ENCODE measurements around the gene SNX4. TPM values are rescaled to one million over a fixed set of nuclear protein-coding genes. Genes with fewer than 3 reads are reported as not detected.

The SNX4 gene
- total RNA-seq, 4 donors from 2014 or later = 34.5 to 47.9 (median 42.8) TPM

DNA sequence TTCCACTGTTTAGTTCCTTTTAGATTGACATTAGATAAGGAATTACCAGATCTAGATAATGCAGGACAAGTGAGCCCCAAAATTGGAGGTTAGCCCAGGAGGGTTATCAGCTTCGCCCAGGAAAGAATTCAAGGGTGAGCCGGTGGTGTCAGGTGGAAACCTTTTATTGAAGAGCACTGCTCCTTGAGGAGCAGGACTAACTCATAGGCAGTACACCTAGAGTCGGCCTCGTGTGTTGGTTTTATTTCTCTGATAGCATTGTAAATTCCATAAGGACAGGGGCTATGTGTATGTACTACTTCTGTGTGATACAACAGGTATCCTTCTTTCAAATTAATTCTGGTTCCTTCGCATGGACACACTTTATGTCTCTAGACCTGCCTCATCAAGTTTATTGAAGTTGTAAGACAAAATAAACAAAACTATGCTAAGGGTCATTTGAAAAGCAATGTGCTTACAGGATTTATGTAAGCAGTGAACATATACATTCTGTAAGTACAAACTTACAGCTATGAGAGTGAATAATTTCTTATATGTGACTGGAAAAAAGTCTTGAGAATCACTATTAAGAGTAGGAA, 57.2 kb downstream of the SNX4 start:
- no peak overlapping the region for H3K27ac ChIP-seq
- H3K36me3 ChIP-seq = peaks cover 0 to 100% (median 17%) of the 10 kb centered on the region in 3 donors
- intact Hi-C loops (cut with DNase I) = no loop called here

DNA sequence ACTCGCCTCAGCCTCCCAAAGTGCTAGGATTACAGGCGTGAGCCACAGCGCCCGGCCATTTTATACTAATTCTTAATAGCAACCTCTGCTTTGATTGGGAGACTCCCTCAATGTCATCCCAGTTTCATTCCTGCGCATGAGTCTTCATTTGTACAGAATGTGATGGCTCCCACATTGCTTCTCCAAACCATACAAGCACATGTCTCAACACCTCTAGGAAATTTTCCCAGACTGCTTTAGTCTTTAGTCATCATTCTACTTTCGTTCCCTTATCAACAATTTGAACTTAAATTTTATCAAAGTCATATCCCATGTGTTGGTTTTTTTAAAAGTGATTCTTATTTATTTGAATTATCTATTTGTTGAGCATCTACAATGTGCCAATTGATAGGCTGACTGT, 58.1 kb downstream of the SNX4 start:
- intact Hi-C loops (cut with DNase I) = no loop called here
- Histone ChIP-seq H3K36me3 (peaks cover 0 to 100% (median 19%) of the 10 kb centered on the region in 3 donors), H3K4me1 (no peaks in the 10 kb centered on the region), H3K4me3 (no peak overlapping the region), H3K9me3 (no peaks in the 10 kb centered on the region), H3K27me3 (no peaks in the 10 kb centered on the region), H3K27ac (no peak overlapping the region)
- no peak for DNase-seq
- WGBS, 2 donors = 88% methylated on average over 6 of the region's 6 CpGs
- TF ChIP-seq, protein P1, sequence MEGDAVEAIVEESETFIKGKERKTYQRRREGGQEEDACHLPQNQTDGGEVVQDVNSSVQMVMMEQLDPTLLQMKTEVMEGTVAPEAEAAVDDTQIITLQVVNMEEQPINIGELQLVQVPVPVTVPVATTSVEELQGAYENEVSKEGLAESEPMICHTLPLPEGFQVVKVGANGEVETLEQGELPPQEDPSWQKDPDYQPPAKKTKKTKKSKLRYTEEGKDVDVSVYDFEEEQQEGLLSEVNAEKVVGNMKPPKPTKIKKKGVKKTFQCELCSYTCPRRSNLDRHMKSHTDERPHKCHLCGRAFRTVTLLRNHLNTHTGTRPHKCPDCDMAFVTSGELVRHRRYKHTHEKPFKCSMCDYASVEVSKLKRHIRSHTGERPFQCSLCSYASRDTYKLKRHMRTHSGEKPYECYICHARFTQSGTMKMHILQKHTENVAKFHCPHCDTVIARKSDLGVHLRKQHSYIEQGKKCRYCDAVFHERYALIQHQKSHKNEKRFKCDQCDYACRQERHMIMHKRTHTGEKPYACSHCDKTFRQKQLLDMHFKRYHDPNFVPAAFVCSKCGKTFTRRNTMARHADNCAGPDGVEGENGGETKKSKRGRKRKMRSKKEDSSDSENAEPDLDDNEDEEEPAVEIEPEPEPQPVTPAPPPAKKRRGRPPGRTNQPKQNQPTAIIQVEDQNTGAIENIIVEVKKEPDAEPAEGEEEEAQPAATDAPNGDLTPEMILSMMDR (IDR thresholded peaks at IDR 0.05) = no peak
- TF ChIP-seq POLR2A (IDR thresholded peaks at IDR 0.05) = no peak

More for the DNA sequence above, 57.2 kb downstream of the SNX4 start:
- TF ChIP-seq, protein P1 (IDR thresholded peaks at IDR 0.05) = no peak
- TF ChIP-seq POLR2A (IDR thresholded peaks at IDR 0.05) = no peak
- no peak for DNase-seq
- Histone ChIP-seq H3K27me3 (no peaks in the 10 kb centered on the region), H3K9me3 (no peaks in the 10 kb centered on the region), H3K4me1 (no peaks in the 10 kb centered on the region), H3K4me3 (no peak overlapping the region)
- 71 to 88% methylated on average over 5 of the region's 5 CpGs for WGBS, 2 donors

DNA sequence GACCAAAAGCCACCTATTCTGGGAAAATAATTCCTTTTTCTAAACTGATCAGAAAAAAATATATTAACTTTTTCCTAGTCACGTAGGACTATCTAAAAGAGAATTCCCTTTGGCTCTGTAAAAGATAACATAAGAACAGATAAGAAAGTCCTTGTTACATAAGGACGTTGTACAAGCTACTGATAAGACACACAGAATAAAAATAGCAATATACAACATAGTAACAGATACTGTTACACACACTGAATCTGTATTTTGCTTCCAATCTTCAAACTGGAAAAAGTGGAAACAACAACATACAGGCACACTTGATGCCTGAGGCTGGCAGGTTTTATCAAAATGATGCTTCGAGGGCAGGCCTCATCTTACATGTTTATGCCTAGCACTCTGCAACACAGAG, 59.8 kb downstream of the SNX4 start:
- Histone ChIP-seq H3K4me1 (no peaks in the 10 kb centered on the region), H3K9me3 (no peaks in the 10 kb centered on the region), H3K27ac (no peak overlapping the region), H3K4me3 (no peak overlapping the region), H3K36me3 (peaks cover 0 to 100% (median 30%) of the 10 kb centered on the region in 3 donors), H3K27me3 (no peaks in the 10 kb centered on the region)
- WGBS, 2 donors = 73 to 89% methylated on average over 3 of the region's 3 CpGs
- intact Hi-C loops (cut with DNase I) = no loop called here
- DNase-seq = no peak
- TF ChIP-seq POLR2A (IDR thresholded peaks at IDR 0.05) = no peak
- TF ChIP-seq, protein P1 (IDR thresholded peaks at IDR 0.05) = no peak

DNA sequence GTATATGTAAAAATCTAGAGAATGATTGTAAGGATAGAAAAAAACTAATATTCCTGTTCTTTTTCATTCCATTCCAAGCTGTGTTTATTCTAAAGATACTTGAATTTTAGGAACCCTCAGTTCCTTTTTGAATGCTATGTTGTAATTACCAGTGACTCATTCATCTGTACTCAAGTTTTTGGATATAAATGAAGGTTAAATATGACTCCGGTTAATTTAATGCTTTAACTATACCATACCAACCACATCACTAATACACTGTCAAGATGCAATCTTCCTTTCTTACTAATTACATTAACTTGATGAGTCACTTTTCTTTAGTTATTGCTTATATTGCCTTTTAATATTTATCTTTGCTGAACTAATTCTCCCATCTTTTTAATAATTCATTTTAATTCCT, 76.1 kb downstream of the SNX4 start:
- H3K27ac ChIP-seq = no peak overlapping the region
- no peak overlapping the region for H3K4me3 ChIP-seq
- no peaks in the 10 kb centered on the region for H3K27me3 ChIP-seq
- peaks cover 0 to 5% (median 0%) of the 10 kb centered on the region in 3 donors for H3K4me1 ChIP-seq
- WGBS, 2 donors = 25 to 31% methylated on average over 1 of the region's 1 CpG
- H3K36me3 ChIP-seq = peaks cover 0 to 56% (median 7%) of the 10 kb centered on the region in 3 donors
- intact Hi-C loops (cut with DNase I) = no loop called here
- peaks cover 0 to 11% (median 0%) of the 10 kb centered on the region in 3 donors for H3K9me3 ChIP-seq
- no peak for DNase-seq
- no peak for TF ChIP-seq POLR2A (IDR thresholded peaks at IDR 0.05)
- TF ChIP-seq, protein P1 (IDR thresholded peaks at IDR 0.05) = no peak

DNA sequence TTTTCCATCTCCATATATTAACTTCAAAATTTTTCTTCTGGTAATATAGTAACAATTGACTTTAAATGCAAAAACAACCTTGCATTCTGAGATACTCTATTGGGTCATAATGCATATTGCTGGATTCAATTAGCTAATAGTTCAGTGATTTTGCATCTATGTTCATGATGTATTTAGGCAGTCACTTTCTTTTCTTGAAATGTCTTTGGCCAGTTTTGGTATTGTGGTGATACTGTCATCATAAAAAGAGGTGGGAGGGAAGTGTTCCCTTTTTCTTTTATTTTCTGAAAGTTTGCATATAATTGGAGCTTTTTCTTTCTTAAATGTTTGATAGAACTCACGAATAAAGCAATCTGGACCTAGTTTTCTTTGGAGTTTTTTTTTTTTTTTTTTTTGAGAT, 77.5 kb downstream of the SNX4 start:
- peaks cover 0 to 5% (median 0%) of the 10 kb centered on the region in 3 donors for H3K4me1 ChIP-seq
- WGBS, 2 donors = 95% methylated on average over 1 of the region's 1 CpG

More for the DNA sequence above, 77.5 kb downstream of the SNX4 start:
- Histone ChIP-seq H3K27me3 (peaks cover 0 to under 1% (median 0%) of the 10 kb centered on the region in 4 donors), H3K4me3 (no peak overlapping the region), H3K9me3 (peaks cover 0 to 11% (median 0%) of the 10 kb centered on the region in 3 donors), H3K27ac (no peak overlapping the region), H3K36me3 (peaks cover 0 to 42% (median 0%) of the 10 kb centered on the region in 3 donors)
- intact Hi-C loops (cut with DNase I) = no loop called here
- TF ChIP-seq, protein P1 (IDR thresholded peaks at IDR 0.05) = no peak
- DNase-seq = no peak

Measured in esophagus squamous epithelium (tissue), 5 donors.